Activated T-cell treated with anti-CD3 and anti-CD28 coated beads, Interleukin-2, amount 50 U/mL, for 4 hours (primary cell): Measurements from ENCODE around the gene HEATR9. TPM values are rescaled to one million over a fixed set of nuclear protein-coding genes. Genes with fewer than 3 reads are reported as not detected.

ENCODE experiments used
- ATAC-seq, 2 donors: fragments of 200-7000 bp; cut with Tn5 transposase; one replicate each; pipeline ENCODE4 v1.10.0; 2021
- DNase-seq: peaks from one replicate; pipeline ENCODE4 v3.0.0-alpha.2; 2020
- H3K27me3 Mint-ChIP-seq: one replicate; pipeline ENCODE4 v1.8.0; 2021; ENCODE audit warnings: low read depth, mixed read lengths
- H3K36me3 Mint-ChIP-seq: one replicate; pipeline ENCODE4 v1.8.0; 2022; ENCODE audit warnings: mixed read lengths; ENCODE audit not compliant: insufficient read depth
- H3K4me1 Mint-ChIP-seq: one replicate; pipeline ENCODE4 v1.8.0; 2021; ENCODE audit warnings: low read depth, mixed read lengths
- H3K4me3 Mint-ChIP-seq: one replicate; pipeline ENCODE4 v1.8.0; 2021; ENCODE audit warnings: mild to moderate bottlenecking, moderate library complexity, mixed read lengths
- H3K9me3 Mint-ChIP-seq: one replicate; pipeline ENCODE4 v1.8.0; 2021; ENCODE audit warnings: mixed read lengths
- total RNA-seq, 3 donors: library from RNA; stranded (reverse); gene quantifications; one replicate each; pipeline ENCODE4 v1.2.1, GENCODE V29; 2021

Gene HEATR9, protein sequence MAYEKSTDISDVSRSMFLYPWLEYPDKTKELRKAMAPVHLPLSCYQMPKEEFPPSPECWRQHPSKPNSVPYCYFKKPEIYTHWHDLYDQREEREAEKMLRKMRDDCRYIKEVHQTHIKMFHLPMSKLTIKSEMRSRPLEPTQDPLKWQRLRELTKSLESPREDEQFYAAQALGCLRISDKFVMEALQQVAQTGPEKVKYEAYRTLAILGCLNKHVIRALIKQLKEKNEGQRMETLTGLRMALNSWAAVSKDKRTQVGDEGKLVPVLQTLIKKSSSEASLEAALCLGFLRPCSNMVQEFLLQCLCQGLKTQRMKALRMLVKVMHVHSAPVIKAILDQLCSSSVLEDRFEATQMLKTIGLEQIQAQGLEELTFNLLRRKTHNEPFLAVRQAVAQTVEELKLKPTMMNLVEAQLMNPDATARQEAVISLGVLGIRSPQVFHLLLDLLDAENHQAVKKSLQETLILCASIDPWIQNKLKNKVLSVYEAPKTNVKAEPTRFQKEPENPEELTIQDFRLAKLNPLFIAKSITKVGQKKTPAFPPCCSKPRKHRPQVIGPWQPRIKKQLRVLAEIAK
- under 1 TPM in 1 of 3 donors, not detected in 2; 0.21 TPM for total RNA-seq

- Mint-ChIP-seq H3K36me3 (peaks cover 3% of the 10 kb centered on the region), H3K4me3 (no peak within 1 kb of the TSS), H3K27me3 (no peaks in the 10 kb centered on the region), H3K9me3 (no peaks in the 10 kb centered on the region), H3K4me1 (peaks cover 19% of the 10 kb centered on the region)
- ATAC-seq (no peak), DNase-seq (no peak)
These were observed at the start of gene HEATR9 for GRCh38 chr17:35868737-35869136. HEATR9 (minus strand) TSS chr17:35868891; CDS start chr17:35868742, 149 bp downstream.

- ATAC-seq (no peak), DNase-seq (no peak)
- Mint-ChIP-seq H3K36me3 (no peaks in the 10 kb centered on the region), H3K9me3 (no peaks in the 10 kb centered on the region), H3K4me1 (peaks cover 21% of the 10 kb centered on the region), H3K27me3 (no peaks in the 10 kb centered on the region), H3K4me3 (no peak overlapping the region)
These were observed 49.0 kb upstream of the HEATR9 start for GRCh38 chr17:35917519-35918213.

GRCh38 chr17:35915153-35915964, 46.7 kb upstream of the HEATR9 start:
- no peak overlapping the region for H3K4me3 Mint-ChIP-seq
- H3K36me3 Mint-ChIP-seq, result no peaks in the 10 kb centered on the region
- no peak for ATAC-seq
- no peaks in the 10 kb centered on the region for H3K27me3 Mint-ChIP-seq
- no peaks in the 10 kb centered on the region for H3K9me3 Mint-ChIP-seq
- peaks cover 17% of the 10 kb centered on the region for H3K4me1 Mint-ChIP-seq
- no peak for DNase-seq

DNA sequence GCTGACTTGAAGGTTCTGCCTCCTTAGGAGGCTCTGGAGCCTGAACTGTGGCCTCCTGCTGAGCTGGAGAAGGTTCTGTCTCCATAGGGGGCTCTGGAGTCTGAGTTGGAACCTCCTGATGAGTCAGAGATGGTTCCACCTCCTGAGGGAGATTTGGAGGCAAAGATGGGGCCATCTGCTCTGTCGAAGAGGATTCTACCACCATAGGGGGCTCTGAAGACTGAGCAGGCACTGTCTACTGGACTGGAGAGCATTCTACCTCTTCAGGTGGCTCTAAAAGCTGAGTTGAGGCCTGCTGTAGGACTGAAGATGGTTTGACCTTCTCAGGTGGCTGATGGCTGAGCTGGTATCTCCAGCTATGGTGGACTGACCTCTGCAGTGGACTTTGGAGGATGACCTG, 45.7 kb upstream of the HEATR9 start:
- H3K4me1 Mint-ChIP-seq, result peaks cover 15% of the 10 kb centered on the region
- H3K27me3 Mint-ChIP-seq, result no peaks in the 10 kb centered on the region
- no peak for DNase-seq
- ATAC-seq, result no peak
- H3K36me3 Mint-ChIP-seq, result no peaks in the 10 kb centered on the region
- H3K9me3 Mint-ChIP-seq, result no peaks in the 10 kb centered on the region
- H3K4me3 Mint-ChIP-seq, result no peak overlapping the region

GRCh38 chr17:35913609-35914008, 44.9 kb upstream of the HEATR9 start:
- Mint-ChIP-seq H3K4me3 (no peak overlapping the region), H3K27me3 (no peaks in the 10 kb centered on the region), H3K36me3 (no peaks in the 10 kb centered on the region), H3K4me1 (peaks cover 15% of the 10 kb centered on the region), H3K9me3 (no peaks in the 10 kb centered on the region)
- ATAC-seq, result no peak
- no peak for DNase-seq

- H3K27me3 Mint-ChIP-seq, result no peaks in the 10 kb centered on the region
- no peak overlapping the region for H3K4me3 Mint-ChIP-seq
- ATAC-seq (no peak), DNase-seq (no peak)
- H3K9me3 Mint-ChIP-seq, result no peaks in the 10 kb centered on the region
- no peaks in the 10 kb centered on the region for H3K36me3 Mint-ChIP-seq
- H3K4me1 Mint-ChIP-seq, result peaks cover 15% of the 10 kb centered on the region
These were observed 44.3 kb upstream of the HEATR9 start for GRCh38 chr17:35912942-35913341.

DNA sequence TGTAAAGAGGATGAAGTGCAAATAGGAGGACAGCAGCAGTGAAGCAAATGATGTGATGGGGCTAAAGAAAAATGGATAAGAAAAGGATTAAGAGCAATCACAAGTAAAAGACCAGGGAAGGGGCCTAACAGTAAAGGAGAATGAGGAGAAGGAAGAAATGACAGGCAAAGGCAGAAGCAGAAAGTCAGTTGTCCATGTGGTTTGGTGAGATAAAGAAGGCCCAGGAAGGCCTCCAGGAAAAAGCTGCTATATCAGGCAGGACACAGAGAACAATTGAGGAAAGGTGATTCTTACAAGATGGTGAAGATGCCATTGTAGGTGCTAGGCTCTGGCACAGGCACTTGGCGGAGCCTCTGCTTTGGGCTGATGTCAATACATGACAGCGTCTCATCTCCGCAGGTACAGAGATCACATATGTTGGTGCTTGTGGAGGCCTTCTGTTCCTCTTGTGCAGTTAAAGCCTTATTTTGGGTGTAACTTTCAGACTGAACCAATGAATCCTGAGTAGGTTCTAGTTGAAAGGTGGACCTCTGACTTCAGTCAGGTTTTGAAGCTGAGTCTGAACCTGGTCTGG, 43.7 kb upstream of the HEATR9 start:
- ATAC-seq, result no peak
- H3K36me3 Mint-ChIP-seq, result no peaks in the 10 kb centered on the region
- H3K4me3 Mint-ChIP-seq, result no peak overlapping the region
- peaks cover 15% of the 10 kb centered on the region for H3K4me1 Mint-ChIP-seq
- DNase-seq, result no peak
- no peaks in the 10 kb centered on the region for H3K9me3 Mint-ChIP-seq
- H3K27me3 Mint-ChIP-seq, result no peaks in the 10 kb centered on the region

GRCh38 chr17:35909408-35909807, 40.7 kb upstream of the HEATR9 start:
- no peak for DNase-seq
- no peaks in the 10 kb centered on the region for H3K27me3 Mint-ChIP-seq
- no peaks in the 10 kb centered on the region for H3K36me3 Mint-ChIP-seq
- H3K4me1 Mint-ChIP-seq, result peaks cover 12% of the 10 kb centered on the region
- H3K4me3 Mint-ChIP-seq, result no peak overlapping the region
- no peak for ATAC-seq
- H3K9me3 Mint-ChIP-seq, result no peaks in the 10 kb centered on the region

- Mint-ChIP-seq H3K27me3 (no peaks in the 10 kb centered on the region), H3K9me3 (no peaks in the 10 kb centered on the region), H3K4me3 (no peak overlapping the region), H3K36me3 (no peaks in the 10 kb centered on the region), H3K4me1 (peaks cover 5% of the 10 kb centered on the region)
- DNase-seq, result no peak
- no peak for ATAC-seq
These were observed 39.0 kb upstream of the HEATR9 start for GRCh38 chr17:35907691-35908090.

DNA sequence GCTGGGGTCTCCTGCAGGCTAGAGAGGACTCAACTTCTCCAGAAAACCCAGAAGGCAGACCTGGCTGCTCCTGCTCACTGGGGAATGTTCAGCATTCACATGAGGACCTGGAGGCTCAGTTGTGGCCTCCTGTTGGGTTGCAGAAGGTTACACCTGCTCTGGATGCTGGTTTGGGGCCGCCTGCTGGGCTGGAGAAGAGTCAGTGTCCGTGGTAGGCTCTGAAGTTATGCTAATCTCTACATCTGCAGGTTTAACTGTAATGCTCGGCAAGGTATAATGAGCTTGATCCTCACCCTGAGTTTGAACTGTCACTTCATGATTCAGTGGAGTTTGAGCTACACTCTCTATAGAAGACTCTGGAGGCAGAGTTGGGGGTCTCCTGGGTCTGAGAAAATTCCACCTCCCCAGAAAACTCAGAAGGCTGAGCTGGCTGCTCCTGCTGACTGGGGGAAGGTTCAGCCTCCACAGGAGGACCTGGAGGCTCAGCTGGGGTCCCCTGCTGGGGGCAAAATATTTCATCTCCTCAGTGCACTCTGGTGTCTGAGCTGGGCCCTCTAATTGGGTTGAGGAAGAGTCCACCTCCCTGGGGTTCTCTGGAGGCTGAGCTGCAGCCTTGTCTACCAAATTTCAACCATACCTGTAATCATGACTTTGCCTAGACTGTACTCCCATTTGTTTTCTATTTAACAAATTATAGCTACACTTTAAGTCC, 38.4 kb upstream of the HEATR9 start:
- Mint-ChIP-seq H3K4me3 (no peak overlapping the region), H3K36me3 (no peaks in the 10 kb centered on the region), H3K4me1 (peaks cover 7% of the 10 kb centered on the region), H3K27me3 (no peaks in the 10 kb centered on the region), H3K9me3 (no peaks in the 10 kb centered on the region)
- DNase-seq (no peak), ATAC-seq (no peak)

- H3K36me3 Mint-ChIP-seq, result no peaks in the 10 kb centered on the region
- H3K4me1 Mint-ChIP-seq, result peaks cover 7% of the 10 kb centered on the region
- H3K27me3 Mint-ChIP-seq, result no peaks in the 10 kb centered on the region
- no peak for DNase-seq
- no peaks in the 10 kb centered on the region for H3K9me3 Mint-ChIP-seq
- ATAC-seq, result no peak
- no peak overlapping the region for H3K4me3 Mint-ChIP-seq
These were observed 37.7 kb upstream of the HEATR9 start for GRCh38 chr17:35906191-35906925.

DNA sequence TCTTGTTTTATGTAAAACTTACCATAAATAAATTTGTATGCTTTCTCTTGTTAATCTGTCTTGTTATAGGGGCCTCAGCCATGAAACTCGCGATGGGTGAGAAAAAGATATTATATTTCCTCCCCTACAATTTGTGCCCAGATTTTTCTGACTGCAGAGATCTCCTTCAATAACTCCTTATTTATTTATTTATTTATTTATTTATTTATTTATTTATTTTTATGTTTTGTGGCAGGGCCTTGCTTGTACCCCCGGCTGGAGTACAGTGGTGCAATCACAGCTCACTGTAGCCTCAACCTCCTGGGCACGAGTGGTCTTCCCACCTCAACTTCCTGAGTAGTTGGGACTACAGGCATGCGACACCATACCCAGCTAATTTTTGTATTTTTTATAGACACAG, 34.8 kb upstream of the HEATR9 start:
- ATAC-seq (no peak), DNase-seq (no peak)
- Mint-ChIP-seq H3K27me3 (no peaks in the 10 kb centered on the region), H3K4me1 (peaks cover 35% of the 10 kb centered on the region), H3K4me3 (no peak overlapping the region), H3K9me3 (no peaks in the 10 kb centered on the region), H3K36me3 (no peaks in the 10 kb centered on the region)

- ATAC-seq, result no peak
- no peak for DNase-seq
- no peaks in the 10 kb centered on the region for H3K27me3 Mint-ChIP-seq
- H3K4me1 Mint-ChIP-seq, result peaks cover 41% of the 10 kb centered on the region
- H3K4me3 Mint-ChIP-seq, result no peak overlapping the region
- no peaks in the 10 kb centered on the region for H3K36me3 Mint-ChIP-seq
- H3K9me3 Mint-ChIP-seq, result no peaks in the 10 kb centered on the region
These were observed 33.0 kb upstream of the HEATR9 start for GRCh38 chr17:35901631-35902175.
